HG03045 (cell line): ENCODE results near the gene FBXO30.

ENCODE experiments used
- ATAC-seq: cut with Tn5 transposase; IDR thresholded peaks from one replicate; pipeline ENCODE4 v1.9.1; 2021; ENCODE audit warnings: mild to moderate bottlenecking, moderate library complexity; ENCODE audit not compliant: unreplicated experiment

Gene FBXO30, protein sequence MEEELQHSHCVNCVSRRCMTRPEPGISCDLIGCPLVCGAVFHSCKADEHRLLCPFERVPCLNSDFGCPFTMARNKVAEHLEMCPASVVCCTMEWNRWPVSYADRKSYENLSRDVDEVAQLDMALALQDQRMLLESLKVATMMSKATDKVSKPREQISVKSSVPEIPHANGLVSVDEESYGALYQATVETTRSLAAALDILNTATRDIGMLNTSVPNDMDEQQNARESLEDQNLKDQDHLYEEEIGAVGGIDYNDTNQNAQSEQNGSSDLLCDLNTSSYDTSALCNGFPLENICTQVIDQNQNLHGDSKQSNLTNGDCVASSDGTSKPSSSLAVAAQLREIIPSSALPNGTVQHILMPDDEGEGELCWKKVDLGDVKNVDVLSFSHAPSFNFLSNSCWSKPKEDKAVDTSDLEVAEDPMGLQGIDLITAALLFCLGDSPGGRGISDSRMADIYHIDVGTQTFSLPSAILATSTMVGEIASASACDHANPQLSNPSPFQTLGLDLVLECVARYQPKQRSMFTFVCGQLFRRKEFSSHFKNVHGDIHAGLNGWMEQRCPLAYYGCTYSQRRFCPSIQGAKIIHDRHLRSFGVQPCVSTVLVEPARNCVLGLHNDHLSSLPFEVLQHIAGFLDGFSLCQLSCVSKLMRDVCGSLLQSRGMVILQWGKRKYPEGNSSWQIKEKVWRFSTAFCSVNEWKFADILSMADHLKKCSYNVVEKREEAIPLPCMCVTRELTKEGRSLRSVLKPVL

DNA sequence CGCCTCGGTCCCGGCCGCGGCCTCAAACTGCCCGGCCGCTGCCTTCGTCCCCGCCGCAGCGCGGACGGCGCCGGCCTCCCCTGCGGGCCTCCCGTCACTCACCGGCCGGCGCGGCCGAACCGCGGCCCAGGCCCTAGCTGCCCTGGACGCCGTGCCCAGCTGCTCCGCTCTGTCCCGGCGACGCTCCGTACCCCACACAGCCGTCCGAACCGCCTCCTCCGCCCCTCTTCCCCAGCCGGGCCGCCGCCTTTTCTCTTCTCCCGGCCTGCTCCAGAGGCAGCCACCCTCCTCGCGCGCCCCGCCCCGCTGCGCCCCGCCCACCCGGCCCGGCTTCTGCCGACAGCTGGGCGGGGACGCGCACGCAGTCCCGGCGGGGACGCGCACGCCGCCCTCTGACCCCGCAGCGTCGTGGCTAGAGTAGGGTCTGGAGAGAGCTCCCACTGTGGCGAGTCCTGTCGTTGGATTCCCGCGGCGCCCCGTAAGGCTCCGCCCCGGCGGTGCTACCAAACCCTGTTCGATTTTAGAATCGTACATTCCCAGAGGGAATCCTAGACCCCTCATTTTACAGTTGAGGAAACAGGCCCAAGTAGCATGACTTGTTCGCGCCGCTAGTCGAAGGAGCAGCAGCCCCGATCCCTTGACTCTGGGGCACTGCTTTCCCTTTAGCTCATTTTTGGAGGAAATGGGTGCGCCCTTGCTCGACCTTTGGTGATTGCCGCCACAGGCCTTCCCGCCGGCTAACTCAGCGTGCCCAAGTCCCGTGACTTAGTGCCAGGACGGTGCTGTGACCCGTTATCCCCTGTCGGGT is at the start of gene FBXO30:
FBXO30 (minus strand) TSS at position 295 of the 808 bp plus-strand sequence. CDS start 8,390 bp downstream, outside the sequence.
- peak; percentile 82 for ATAC-seq

DNA sequence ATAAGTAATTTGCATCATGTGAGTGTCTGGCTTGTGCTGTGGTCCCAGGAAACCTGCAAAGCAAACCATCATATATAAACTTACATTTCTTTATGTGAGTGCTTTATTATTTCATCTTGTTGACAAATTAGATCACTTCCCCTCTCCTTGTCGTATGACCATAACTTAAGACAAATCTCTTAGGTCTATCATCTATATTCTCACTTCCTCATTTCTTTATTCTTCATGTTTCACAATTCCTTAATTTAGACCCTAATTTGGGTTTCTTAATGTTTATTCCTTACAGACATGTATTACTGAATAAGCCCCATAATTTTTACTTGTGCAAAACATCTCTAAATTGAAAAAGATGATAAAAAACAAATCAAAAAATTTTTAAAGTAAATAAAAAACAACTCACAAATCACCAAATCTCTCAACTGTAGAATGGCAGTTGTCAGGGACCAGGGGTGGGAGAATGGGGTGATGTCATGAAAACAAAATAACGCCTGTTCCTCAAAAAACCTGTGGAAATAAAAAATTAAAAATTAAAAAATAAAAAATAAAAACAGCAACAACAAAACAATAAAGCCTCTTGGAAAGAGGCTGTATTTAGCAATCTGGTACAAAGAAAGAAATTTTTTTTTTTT is 49.5 kb upstream of the FBXO30 start:
- peak; percentile 32 for ATAC-seq

- no peak for ATAC-seq
These were observed 48.8 kb upstream of the FBXO30 start for GRCh38 chr6:145863366-145863765.

DNA sequence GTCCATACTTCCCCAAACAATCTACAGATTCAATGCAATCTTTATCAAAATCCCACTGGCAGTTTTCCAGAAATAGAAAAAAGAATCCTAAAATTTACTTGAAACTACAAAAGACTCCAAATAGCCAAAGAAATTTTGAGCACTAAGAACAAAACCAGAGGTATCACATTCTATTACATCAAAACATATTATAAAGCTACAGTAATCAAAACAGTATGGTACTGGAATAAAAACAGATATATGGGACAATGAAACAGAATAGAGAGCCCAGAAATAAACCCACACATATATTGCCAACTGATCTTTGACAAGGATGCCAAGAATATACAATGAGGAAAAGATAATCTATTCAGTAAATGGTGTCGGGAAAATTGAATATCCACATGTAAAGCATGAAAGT is 46.0 kb upstream of the FBXO30 start:
- no peak for ATAC-seq

DNA sequence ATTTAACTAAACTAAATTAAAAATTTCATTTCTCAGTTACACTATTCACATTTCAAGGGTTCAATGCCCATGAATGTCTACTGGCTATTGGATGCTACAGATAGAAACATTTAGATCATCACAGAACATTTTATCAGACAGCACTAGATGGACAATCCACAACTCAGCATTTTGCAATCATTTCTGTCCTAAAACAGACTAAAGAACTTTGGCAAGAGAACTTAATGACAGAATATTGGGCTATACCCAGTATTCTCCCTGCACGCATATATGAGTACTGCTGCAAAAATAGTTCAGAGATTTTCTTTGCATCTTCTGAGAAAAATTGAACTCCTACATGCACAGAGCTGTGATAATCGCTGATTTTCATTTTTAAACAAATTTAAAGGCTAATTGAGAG is 36.1 kb upstream of the FBXO30 start:
- ATAC-seq = no peak

GRCh38 chr6:145848541-145848940 is 33.9 kb upstream of the FBXO30 start:
- ATAC-seq = no peak

DNA sequence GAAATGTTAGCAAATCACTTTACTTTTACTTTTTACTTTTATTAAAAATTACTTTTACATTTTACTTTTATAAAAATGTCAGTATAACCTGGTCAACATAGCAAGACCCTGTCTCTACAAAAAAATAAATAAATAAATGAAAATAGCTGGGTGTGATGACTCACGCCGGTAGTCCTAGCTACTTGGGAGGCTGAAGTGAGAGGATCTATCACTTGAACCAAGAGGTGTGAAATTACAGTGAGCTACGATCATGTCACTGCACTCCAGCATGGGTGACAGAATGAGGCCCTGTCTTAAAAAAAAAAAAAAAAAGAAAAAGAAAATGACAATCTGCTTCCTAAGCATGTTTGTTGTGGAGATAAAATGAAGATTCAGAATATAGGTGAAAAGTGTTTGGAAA is 31.0 kb upstream of the FBXO30 start:
- ATAC-seq = no peak

- ATAC-seq = no peak
These were observed 30.4 kb upstream of the FBXO30 start for GRCh38 chr6:145844933-145845540.

DNA sequence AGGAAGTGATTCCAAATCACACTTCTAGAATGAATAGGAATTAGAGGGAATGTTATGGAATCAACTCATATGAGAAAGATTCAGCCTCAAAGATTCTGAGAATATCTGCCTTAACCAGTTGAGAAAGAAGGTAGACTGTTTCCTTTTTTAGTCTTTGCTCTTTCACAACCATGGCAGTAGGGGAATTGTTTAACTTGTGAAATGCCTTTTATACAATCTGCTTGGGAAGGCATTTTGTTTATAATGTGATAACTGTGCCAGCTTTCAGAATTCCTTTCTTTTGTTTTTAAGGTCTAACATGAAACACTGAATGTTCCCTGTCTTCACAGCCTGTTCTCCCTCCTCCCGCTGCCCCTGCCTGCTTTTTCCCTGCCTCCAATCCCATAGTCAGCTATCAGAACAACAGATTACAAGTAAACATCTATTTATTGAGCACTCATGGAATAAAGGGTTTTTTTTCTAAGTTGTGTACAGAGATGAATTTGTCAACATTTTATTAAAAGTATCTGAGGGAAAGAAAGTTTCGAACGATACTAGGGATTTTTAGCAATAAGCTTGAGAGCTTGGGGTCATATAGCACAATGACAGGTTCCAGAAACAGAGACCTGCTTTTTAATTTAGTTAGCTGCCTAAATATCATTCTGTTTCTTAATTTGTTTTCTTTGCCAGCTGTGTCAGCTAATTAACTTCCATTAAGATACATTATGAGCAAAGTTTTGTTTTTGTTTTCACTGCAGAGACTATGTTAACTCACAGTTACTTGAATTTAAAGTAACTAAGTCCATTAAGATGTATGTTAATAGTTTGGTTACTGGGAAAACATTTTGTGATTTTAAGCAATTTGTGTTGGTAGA is 28.3 kb upstream of the FBXO30 start:
- no peak for ATAC-seq

DNA sequence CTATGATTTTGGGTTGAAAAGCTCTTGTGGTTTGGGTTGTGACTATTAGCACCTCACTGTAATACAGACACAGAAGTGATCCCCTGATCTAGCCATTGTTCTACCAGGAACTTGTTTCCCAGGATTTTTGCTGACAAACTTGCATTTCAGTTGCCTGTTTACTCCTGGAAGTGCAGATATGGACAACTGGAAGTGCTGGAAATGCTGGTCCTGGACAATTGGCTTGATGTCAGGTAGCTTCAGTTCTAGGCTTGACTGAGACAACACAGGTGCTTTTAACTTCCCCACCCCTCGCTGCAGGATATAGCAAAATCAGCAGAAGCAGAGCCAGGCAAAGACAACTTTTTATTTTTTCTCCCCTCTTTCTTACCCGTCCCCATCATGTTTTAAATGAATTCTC is 27.1 kb upstream of the FBXO30 start:
- no peak for ATAC-seq

DNA sequence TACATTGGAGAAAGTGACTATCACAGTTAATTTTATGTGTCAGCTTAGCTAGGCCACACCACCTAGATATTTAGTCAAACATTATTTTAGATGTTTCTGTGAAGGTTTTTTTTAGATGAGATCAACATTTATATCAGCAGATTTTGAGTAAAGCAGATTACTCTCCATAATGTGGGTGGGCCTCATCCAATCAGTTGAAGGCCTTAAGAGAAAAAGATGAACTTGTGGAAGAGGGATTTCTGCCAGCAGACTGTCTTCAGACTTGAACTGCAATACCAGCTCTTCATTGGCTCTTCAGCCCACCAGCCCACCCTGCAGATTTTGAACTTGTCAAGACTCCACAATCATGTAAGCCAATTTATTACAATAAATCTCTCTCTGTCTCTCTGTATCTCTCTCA is 25.1 kb upstream of the FBXO30 start:
- ATAC-seq = no peak

GRCh38 chr6:145838305-145838704 is 23.7 kb upstream of the FBXO30 start:
- no peak for ATAC-seq

- ATAC-seq = no peak
These were observed 22.2 kb upstream of the FBXO30 start for GRCh38 chr6:145836772-145837171.

GRCh38 chr6:145836170-145836569 is 21.6 kb upstream of the FBXO30 start:
- no peak for ATAC-seq

DNA sequence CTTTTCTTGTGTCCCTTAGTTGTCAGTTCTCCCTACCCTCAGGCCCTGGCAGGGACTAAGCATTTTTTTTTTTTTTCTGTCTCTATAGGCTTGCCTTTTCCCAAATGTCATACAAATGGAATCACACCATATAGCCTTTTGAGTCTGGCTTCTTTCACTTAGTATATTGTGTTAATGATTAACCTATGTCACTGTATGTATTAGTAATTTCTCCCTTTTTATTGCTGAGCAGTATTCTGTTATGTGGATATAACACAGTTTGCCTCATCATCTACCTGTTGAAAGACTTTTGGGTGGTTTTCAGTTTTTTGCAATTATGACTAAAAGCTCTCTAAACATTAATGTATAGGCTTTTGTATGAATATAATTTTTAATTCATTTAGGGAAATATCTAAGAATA is 16.0 kb upstream of the FBXO30 start:
- ATAC-seq = no peak

DNA sequence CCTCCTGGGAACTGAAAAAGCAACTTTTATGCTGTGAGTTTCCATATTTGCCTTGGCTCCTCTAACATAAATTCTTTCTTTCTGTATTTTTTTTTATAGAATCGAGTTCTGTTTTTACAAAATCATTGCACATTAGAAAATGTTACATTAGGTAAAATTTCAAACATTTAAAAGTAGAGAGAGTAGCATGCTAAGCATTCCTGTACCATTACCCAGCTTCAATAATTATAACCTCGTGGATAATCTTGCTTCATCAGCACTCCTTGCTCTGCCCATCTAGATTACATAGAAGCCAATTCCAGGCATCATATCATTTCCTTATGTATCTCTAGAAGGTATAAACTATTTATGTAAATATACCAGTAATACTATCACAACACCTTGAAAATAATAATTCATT is 15.4 kb upstream of the FBXO30 start:
- ATAC-seq = no peak

DNA sequence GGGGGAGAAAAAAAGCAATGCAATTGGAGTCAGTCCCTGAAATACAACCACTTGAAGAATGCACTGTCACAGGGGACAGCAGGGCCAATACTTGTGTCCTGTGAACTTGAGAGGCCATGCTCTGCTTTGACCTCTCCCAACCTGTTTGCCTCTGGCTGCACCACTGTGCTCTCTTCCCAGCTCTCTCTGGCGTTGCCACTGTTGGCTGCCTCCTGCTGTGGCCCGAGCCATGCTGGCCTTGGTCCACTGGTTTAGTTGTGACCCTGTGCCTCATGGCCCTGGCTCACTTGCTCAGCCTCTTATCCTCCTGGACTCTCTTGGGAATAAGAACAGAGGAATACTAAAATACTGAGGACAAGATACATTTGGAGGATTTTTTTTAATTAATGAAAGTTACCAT is 14.5 kb upstream of the FBXO30 start:
- no peak for ATAC-seq

- ATAC-seq = no peak
These were observed 9.7 kb upstream of the FBXO30 start for GRCh38 chr6:145824344-145824743.

GRCh38 chr6:145823328-145823944 is 8.8 kb upstream of the FBXO30 start:
- ATAC-seq = no peak
